ENCODE measurements around the gene RAB3IL1.
"Not testable (repeated sequence)": the region's sequence is repeated elsewhere in the genome, so short reads cannot be mapped to it uniquely, and the experiment has no call there.

The RAB3IL1 gene, protein sequence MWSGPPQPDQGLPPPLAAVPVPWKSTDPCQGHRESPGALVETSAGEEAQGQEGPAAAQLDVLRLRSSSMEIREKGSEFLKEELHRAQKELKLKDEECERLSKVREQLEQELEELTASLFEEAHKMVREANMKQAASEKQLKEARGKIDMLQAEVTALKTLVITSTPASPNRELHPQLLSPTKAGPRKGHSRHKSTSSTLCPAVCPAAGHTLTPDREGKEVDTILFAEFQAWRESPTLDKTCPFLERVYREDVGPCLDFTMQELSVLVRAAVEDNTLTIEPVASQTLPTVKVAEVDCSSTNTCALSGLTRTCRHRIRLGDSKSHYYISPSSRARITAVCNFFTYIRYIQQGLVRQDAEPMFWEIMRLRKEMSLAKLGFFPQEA

DNA sequence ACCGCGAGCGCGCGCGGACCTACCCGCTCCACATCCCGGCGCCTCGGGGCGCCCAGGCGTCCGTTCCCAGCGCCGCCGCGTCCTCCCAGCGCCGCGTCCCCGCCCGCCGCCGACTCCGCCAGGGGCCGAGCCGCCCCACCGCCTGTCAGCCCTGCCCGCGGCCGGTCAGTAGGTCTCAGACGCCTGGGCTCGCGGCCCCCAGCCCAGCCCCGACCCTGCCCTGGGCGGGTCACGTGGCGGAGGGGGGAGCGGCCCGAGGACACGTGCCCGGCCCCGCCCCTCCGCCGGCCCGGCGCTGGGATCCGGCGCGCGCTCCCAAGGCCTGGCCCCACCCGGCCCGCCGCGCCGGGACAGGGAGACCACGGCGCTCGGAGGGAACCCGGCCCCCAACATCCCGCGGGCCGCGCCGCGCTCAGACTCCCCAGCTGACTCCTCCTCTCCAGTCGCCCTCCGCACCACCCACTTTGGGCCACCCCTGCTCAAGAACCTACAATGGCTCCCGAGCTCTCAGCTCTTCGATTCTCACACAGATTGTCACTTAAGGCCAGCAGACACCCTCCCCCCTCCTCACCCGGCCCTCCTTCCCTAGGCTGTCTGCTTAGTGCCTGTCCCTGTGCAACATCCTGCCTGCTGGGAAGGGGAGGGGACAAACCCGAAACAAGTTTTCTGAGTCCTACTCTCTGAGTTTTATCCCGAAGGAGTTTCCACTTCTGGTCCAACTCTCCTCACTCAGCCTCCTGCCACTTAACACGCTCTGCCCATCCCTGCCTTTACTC lies at the start of gene RAB3IL1:
RAB3IL1 (minus strand) TSS at position 233 of the 776 bp plus-strand sequence; CDS start at position 34, 199 bp downstream.
- peak in 10 of 14 donors; percentile 22 to 73 (median 32) for DNase-seq

DNA sequence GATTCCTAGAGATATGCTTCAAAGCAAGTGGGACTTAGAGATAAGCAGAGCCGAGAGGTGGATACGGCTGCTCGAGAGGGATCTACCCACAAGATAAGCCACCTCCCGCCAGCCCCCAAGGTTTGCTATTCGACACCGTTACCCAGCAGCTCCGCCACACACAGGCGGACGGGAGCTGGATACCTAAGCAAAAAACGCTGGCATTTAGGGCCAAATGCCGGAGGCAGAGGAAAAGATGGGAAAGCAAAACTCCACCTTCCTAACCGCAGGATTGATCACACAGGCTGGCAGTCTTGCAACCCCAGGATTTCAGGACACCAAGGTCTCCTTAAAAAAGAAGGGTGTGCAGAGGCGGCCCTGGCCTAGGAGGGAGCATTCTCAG lies 49.4 kb upstream of the RAB3IL1 start:
- DNase-seq: peak in 4 of 14 donors; percentile 63 to 75 (median 68)

DNA sequence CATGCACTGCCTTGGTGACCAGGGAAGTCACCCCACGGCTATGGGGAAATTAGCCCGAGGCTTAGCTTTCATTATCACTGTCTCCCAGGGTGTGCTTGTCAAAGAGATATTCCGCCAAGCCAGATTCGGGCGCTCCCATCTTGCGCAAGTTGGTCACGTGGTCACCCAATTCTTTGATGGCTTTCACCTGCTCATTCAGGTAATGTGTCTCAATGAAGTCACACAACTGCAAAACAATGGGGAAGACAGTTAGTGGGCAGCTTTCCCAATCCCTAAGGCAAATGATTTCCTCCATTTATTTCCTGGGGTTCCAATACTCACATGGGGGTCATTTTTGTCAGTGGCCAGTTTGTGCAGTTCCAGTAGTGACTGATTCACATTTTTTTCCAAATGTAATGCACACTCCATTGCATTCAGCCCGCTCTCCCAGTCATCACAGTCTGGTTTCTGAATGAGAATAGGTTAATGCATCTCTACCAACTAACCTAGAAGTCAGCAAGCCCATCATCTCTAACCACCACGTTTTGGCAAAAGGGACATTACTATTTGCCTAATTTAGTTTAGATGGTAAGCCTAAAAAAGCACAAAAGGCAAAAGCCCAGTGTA lies 47.4 kb upstream of the RAB3IL1 start:
- not testable (repeated sequence) for DNase-seq

DNA sequence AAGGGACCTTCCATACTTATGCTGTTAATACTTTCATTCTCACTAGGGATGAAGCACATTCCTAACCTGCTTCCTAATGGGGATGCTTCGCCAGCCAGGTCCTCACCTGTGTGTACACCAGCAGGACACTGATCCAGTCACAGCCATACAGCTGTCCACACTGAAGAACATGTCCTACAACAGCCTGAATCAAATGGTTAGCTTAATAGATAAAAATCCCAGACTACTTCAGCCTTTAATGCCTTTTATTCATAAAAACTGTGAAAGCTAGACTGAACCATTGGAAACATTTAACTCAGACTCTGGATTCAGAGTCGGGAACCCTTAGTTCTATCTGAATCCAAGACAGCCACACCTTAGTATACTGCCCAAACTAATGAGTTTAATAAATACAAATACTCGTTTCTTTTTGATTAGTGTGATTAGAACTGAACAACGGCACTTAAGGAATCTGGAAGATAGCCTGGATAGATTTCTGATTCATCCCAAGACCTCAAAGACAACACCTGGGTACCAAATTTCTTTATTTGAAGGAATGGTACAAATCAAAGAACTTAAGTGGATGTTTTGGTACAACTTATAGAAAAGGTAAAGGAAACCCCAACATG lies 46.8 kb upstream of the RAB3IL1 start:
- no peak for DNase-seq

DNA sequence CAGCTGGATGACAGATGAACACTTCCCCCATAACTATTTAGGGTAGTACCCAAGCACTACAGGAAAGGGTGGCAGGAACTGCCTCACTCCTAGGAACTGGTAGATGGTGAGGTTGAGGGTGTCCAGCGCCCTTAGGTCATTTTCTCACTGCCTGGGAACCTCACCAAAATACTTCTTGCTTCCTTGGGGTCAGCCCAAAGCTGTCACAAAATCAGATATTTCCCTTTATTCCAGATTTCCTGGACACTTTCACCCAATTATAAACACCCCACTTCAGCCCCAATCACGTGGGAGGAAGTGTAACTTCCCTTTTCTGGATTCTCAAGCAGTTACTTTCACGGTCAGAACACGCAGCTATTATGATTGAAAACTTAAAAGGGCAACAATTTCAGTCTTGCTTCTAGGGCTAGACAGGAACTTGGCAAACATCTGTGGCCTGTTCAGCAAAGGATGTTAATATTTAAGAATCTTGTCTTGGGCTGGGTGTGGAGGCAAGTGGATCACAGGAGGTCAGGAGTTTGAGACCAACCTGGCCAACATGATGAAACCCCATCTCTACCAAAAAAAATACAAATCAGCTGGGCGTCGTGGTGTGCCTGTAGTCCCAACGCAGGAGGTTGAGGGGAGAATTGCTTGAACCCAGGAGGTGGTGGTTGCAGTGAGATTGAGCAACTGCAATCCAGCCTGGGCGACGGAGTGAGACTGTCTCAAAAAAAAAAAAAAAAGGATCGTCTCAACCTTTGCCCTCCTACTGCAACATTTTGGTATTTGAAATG lies 46.1 kb upstream of the RAB3IL1 start:
- DNase-seq: peak in 5 of 14 donors; percentile 33 to 75 (median 41)

DNA sequence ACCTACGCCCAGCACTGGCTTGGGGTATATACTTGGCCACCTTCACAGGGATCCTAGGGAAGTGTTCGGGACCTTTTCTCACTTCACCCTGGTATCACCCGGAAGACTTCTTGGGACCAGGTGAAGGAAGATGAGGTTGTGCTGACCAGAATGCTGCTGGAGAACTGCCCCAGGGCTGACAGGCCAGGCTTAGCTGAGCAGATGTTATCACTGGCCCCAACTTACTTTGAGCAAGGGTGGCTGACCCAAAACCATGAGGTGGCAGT lies 45.6 kb upstream of the RAB3IL1 start:
- peak in 3 of 14 donors; percentile 38 to 70 (median 41) for DNase-seq

DNA sequence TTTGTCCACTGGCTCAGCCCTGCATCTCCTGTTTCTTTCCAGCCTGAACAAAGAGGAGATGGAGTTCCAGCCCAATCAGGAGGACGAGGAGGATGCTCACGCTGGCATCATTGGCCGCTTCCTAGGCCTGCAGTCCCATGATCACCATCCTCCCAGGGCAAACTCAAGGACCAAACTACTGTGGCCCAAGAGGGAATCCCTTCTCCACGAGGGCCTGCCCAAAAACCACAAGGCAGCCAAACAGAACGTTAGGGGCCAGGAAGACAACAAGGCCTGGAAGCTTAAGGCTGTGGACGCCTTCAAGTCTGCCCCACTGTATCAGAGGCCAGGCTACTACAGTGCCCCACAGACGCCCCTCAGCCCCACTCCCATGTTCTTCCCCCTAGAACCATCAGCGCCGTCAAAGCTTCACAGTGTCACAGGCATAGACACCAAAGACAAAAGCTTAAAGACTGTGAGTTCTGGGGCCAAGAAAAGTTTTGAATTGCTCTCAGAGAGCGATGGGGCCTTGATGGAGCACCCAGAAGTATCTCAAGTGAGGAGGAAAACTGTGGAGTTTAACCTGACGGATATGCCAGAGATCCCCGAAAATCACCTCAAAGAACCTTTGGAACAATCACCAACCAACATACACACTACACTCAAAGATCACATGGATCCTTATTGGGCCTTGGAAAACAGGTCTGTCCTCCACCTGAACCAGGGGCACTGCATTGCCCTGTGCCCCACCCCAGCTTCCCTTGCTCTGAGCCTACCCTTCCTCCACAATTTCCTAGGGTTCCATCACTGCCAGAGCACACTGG lies 45.0 kb upstream of the RAB3IL1 start:
- DNase-seq: no peak

DNA sequence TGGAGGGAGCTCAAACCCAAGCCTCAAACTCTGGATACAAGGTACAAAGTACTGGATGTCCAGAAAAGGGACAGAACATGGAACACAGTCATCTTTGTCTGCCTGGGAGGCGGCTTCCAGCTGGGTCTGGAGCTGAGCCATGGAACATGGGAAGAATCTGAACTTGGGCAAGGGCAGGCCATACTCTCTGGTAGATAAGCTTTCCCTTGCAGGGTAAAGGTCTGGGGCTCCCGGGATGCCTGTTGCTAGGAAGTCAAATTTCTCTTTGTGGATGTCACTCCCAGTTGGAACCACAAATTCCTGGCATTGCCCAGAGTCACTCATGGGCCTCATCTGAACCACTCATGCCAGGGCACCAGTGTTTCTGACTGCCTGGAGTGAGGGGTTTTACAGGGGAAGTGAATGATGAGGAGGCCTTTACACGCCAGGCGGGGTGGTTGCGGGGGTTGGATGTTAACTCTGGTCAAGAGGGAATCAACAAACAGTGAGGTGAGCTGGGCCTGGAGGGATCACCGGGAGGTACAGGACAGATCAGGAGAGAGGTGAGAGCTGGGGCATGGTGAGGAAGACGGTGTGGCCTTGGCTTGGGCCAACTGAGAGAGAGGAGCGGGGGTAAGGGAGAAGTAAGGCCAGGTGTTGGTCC lies 44.3 kb upstream of the RAB3IL1 start:
- DNase-seq: peak in 10 of 14 donors; percentile 43 to 83 (median 64)

DNA sequence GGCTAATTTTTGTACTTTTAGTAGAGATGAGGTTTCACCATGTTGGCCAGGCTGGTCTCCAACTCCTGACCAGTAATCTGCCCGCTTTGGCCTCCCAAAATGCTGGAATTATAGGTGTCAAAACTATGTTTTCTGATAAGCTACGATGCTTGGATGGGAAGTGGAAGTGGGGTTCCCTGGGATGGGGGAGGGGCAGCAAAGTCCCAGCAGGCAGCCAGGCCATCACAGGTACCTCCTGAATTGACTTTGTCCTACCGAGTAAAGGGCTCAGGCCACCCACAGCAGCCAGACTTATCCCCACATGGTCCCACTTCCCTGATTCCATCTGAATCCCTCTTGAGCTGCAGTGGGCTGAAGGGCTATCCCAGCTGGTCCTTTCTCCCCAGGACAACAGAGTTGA lies 43.2 kb upstream of the RAB3IL1 start:
- DNase-seq: no peak

DNA sequence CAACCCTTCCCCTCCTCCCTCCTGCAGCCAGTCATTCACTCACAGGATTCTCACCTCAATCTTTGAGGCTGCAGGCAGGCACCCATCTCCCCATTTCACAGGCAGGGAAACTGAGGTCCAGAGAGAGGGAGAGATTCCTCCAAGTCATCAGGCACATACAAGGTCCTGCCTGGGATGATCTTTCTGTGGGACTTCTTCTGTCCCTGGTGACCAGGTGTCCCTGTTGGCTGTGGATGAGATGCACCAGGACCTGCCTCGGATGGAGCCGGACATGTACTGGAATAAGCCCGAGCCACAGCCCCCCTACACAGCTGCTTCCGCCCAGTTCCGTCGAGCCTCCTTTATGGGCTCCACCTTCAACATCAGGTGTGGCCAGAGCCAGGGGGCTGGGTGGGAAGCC lies 42.3 kb upstream of the RAB3IL1 start:
- no peak for DNase-seq

DNA sequence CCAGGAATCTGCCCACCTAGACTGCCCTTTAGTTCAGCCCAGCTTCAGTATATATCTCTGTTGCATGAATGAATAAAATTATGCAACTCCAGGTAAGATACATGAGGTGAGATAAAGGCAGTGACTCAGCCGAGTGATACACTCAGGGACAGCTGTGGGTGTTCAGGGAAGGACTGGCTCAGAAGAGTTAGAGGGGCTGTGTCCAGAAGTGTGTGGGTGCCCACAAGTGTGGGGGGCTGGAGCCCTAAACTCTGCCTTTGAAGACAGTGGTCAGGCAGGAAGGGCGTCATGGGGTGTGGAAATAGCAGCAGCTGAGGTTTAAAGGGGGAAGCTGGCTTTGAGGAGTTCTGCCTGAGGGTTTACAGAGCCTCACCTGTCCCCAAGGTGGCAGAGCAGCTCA lies 41.7 kb upstream of the RAB3IL1 start:
- DNase-seq: no peak

DNA sequence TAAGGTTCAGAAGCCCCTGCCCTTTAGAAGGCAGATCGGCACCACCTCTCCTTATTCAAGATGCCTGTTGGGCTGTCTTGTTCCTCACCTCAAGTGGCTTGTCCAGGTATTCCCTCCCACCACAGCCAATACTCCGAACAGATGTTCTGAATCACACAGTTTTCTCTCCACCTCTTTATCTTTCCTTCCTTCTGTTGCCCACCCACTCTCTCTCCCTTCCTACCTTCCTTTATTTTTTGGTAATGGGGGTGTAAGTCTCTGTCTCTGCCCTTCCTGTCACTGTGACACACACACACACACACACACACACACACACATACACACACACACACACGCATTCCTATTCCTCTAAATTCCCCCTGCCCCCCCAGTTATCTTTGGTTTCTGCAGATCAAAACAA lies 41.2 kb upstream of the RAB3IL1 start:
- DNase-seq: no peak

DNA sequence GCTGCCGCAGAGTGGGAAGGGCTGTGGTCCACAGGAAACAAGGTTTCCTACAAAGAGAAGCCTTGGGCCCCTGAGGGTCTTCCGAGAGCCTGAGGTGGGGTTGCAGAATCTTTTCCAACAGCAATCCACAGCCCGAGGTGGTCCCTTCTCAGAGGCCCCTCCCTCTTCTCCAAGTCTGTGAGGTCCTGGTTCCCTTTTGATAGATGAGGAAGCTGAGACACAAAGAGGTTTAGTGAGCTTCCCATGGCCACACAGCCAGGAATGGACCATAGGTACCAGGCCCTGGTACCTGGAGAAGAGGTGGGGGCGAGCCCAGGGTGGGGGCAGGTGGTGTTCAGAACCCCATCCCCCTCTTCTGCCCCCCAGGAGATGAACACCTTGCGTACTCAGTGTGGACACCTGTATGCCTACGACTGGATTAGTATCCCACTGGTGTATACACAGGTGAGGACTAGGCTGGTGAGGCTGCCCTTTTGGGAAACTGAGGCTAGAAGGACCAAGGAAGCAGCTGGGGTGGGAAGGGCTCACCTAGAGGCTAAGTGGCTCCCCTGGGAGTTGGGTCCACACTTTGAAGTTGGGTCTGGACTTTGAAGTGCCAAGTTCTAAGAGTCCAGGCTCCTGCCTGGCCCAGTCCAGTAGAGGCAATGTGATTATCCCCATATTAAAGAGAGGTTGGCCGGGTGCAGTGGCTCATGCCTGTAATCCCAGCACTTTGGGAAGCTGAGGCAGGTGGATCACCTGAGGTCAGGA lies 39.8 kb upstream of the RAB3IL1 start:
- no peak for DNase-seq

DNA sequence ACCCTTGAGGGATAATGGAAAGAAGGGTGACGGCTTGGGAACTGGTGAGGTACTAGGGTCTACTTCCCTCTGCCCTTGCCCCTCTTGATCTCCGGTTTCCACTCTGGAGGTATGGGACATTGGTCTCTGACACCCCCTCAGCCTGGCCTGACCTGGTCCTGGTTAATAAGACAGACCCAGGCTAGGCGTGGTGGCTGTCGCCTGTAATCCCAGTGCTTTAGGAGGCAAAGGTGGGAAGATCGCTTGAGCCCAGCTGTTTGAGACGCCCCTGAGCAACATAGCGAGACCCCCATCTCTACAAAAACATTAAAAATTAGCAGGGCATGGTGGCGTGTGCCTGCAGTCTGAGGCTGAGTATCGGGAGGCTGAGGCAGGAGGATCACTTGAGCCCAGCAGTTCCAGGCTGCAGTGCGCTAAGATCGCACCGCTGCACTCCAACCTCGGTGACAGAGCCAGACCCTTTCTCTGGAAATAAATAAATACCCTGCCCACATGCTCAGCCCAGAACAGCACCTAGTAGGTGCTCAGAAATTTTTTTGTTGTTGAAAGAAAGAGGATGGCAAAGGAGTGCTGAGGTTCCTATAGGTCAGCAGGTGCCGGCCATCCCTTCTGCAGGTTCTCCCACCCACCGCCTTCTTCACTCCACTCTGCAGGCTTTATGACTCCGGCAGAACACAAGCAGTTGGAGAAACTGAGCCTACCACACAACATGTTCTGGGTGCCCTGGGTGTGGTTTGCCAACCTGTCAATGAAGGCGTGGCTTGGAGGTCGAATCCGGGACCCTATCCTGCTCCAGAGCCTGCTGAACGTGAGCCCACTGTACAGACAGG lies 39.0 kb upstream of the RAB3IL1 start:
- no peak for DNase-seq

DNA sequence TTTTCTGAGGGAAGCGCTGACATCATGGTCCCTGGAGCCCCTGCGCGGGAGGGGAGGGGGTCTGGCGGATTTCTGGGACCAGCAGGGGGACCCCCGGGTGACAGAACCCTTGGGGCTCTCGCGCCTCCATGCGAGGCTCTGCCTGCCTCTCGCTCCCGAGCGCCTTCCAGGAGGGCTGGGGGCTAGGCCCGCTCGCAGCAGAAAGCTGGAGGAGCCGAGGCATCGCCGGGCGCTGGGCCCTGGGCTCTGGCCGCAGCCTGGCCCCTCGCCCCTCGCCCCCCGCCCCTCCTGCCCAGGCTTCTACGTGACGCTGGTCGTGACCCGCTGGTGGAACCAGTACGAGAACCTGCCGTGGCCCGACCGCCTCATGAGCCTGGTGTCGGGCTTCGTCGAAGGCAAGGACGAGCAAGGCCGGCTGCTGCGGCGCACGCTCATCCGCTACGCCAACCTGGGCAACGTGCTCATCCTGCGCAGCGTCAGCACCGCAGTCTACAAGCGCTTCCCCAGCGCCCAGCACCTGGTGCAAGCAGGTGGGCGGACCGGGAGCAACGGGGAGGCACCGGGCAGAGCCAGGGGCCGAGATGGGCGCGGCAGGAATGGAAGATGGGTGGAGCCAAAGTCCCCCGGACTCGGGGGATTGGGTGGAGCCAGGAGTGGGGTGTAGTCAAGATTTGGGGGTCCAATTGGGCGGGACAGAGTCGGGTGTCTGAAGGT lies 38.2 kb upstream of the RAB3IL1 start:
- DNase-seq: no peak

DNA sequence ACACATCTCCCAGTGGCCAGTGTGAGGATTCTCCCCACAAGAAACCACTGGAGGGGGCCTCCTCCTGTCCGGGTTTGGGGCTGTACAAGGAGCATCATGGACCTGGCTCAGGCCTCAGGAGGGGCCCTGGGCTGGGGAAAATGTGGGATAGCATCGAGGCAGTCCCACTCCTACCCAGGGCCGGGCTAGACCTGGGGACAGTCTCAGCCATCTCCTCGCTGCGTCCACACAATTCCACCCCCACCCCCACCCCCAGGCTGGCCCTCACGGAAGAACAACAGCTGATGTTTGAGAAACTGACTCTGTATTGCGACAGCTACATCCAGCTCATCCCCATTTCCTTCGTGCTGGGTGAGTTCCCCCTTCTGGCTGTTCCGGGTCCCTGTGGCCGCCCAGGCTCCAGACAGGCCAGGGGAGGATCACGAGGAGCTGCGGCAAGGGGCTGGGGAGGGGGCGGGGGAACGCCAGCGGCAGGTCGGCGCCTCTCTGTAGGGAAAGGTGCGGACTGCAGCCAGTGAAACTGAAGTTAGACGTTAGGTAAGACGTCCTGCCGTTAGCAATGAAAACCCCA lies 37.6 kb upstream of the RAB3IL1 start:
- peak in 11 of 14 donors; percentile 18 to 88 (median 67) for DNase-seq

DNA sequence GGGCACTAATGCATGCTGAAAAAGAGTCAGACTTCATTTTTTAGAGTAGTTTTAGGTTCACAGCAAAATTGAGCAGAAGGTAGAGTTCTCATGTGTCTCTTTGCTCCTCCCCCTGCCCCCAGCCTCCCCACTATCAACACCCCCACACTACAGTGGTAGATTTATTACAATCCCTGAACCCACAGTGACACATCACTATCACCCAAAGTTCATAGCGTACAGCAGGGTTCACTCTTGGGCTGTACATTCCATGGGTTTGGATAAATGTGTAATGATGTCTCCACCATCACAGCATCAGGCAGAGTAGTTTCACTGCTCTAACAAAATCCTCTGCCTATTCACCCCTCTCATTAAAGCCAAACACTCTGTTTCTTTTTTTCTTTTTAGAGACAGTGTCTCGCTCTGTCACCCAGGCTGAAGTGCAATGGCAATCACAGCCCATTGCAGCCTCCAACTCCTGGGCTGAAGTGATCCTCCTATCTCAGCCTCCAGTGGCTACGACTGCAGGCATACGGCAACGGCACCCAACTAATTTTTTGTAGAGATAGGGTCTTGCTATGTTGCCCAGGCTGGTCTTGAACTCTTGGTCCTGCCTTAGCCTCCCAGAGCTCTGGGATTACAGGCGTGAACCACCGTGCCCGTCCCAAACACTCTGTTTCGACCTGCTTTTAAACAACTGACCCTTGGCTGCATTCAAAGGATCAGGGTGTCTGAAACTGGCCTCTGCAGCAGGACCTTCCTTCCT lies 36.9 kb upstream of the RAB3IL1 start:
- DNase-seq: no peak
